DMS79 treated with DMSO at 0.1 percent for 48 hours (cell line): ENCODE measurements around the gene RANBP3L.
"Not testable (repeated sequence)": the region's sequence is repeated elsewhere in the genome, so short reads cannot be mapped to it uniquely, and the experiment has no call there.

ENCODE experiments used
- DNase-seq: peaks from one replicate; lab custom pipeline; 2025; lab: John Stamatoyannopoulos, UW

RANBP3L gene

GRCh38 chr5:36206913-36207312 is 94.8 kb downstream of the RANBP3L start:
- DNase-seq, result no peak

DNA sequence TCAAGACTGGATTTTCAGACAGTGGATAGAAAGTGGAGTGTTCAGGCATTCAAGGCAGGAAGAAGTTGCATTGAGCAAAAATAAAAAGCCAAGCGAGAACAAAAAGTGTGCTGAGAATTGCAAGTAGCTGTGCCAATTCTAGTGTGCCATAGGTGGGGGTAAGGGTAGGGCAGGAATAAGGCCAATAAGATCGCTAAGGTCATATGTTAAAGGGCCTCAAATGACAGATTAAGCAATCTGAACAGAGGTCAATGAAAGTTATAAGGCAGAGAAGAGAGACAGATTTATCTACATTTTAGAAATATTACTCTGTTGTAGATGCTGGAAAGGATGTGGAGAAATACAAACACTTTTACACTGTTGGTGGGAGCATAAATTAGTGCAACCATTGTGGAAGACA is 96.4 kb downstream of the RANBP3L start:
- DNase-seq, result no peak

- DNase-seq, result no peak
Observed at GRCh38 chr5:36202521-36202961, 99.2 kb downstream of the RANBP3L start.

DNA sequence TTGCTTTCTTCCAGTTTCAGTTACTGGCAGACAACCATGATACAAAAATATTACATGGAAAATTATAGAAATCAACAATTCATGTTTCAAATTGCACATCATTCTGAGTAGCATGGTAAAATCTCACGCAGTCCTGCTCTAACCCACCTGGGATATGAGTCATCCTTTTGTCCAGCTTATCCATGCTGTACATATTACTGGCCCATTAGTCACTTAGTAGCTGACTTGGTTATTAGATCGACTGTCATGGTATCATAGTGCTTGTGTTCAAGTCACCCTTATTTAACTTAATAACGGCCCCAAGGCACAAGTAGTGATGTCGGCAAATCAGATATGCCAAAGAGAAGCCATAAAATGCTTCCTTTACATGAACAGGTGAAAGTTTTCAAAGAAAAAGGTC is 101.2 kb downstream of the RANBP3L start:
- no peak for DNase-seq

DNA sequence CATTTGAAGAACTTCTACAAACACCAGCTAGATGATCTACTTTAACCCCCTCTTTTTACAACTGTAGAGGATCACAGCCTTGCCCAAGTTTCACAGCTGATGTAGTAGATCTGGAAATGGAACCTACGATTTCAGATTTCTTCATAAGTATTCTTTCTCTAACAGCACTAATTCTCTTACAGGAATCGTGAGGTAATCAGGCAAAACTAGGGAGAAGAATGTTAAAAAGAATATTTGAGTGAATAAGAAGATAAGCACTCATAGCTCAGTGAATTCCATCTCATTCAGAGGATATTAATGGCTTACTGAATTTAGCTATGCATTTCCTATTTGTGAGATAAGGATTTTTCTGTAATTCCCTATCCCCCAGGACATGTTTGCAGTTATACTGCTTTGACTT is 102.1 kb downstream of the RANBP3L start:
- DNase-seq, result no peak

- DNase-seq, result not testable (repeated sequence)
Observed at GRCh38 chr5:36198783-36199182, 102.9 kb downstream of the RANBP3L start.
